CD4-positive, alpha-beta T cell treated with Interleukin-6 at 100 ng/mL for 8 hours (primary cell): ENCODE results near the gene ARHGAP19.
"Not testable (repeated sequence)": the region's sequence is repeated elsewhere in the genome, so short reads cannot be mapped to it uniquely, and the experiment has no call there.

Experiments used
- DNase-seq: peaks from one replicate; pipeline ENCODE4 v3.0.0-alpha.2; 2020; ENCODE audit warnings: mixed read lengths, low spot score

ARHGAP19 gene

DNA sequence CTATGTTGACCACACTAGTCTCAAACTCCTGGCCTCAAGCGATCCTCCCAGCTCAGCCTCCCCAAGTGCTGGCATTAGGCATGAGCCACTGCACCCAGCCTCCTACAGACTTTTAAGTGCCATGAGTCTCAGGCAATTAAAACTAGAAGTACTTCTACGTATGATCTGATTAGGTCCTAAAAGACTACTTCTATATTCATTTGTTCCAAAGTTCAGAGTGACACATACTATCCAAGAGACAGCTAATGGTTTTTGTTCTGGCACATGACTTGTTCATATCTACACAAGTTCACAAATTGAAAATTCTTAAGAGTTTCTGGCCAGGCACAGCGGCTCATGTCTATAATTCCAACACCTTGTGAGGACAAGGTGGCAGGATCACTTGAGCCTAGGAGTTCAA, 11.7 kb downstream of the ARHGAP19 start:
- DNase-seq = no peak

DNA sequence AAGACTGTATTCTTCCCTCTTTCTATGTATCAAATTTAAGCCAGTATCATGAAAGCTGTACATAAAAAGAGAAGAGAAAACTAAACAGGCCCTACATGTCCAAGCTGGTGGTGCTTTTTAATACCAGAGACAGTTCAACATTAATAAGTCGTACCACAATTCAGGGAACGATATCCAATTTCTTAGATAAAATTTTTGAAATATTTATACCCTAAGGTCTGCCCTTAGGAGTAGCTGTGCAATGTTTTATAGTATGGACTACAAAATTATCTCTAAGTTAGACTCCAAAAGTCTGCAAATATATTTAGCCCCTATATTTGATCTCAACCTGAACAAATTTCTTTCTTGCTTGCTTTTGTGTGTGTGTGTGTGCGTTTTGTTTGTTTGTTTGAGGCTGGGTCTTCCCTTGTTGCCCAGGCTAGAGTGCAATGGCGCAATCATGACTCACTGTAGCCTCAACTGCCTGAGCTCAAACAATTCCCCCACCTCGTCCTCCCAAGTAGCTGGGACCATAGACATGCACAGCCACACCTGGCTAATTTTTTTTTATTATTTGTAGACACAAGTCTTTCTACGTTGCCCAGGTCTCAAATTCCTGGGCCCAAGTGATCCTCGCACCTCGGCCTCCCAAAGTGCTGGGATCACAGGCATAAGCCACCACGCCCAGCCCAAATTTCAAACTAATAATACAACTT, 13.2 kb downstream of the ARHGAP19 start:
- DNase-seq = no peak

DNA sequence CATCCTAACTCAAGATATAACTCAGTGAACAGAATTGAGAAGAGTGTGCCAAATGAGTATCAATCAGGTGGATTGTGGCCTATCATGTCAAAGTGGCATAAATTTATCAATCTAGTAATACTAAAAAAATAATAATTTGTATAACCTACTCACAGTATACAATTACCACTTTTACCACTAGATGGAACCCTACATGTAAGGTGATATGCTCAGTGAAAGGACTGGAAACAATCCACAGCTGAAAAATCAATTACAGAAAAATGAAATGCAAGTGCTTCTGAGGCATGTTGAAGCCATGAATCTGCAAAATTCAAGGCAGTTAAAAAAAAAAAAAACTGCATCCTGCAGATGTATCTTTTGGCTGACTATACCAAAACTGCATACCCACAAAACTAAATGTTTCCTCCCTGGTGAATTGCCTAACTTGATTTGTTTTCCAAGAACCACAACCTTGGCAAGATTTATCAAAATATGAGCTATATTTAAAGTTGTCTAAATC, 13.9 kb downstream of the ARHGAP19 start:
- DNase-seq = peak; percentile 36

DNA sequence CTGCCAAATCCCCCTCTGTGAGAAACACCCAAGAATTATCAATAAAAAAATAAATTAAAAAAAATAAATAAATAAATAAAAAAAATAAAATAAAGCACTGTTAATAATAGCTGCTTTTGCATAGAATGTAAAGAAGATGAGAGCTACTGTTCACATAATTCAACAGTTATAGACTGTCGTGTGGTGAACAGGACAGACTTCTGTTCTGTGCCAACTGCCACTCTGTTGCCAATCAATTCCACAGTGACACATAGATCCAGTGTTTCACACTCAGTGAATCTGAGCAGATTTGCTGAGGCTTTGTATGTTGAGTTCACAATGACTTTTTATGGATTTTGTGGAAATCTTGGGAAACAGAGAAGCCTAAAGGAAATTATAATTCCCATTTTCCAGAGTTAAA, 14.9 kb downstream of the ARHGAP19 start:
- DNase-seq = no peak

DNA sequence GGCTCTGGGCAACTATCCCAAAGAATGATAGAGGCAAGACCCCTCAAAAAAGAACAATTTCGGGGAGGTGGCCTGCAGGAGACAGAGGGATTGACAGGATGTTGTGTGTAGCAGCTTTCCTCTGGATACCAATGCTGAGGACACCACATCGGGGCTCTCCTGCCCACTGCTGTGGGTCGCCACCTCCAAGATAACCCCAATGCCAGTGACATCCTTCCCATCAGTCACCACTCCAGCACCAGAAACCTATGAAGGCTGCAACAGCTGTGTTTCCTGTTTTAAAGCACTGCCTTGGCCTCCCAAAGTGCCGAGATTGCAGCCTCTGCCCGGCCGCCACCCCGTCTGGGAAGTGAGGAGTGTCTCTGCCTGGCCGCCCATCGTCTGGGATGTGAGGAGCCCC, 17.6 kb downstream of the ARHGAP19 start:
- no peak for DNase-seq

DNA sequence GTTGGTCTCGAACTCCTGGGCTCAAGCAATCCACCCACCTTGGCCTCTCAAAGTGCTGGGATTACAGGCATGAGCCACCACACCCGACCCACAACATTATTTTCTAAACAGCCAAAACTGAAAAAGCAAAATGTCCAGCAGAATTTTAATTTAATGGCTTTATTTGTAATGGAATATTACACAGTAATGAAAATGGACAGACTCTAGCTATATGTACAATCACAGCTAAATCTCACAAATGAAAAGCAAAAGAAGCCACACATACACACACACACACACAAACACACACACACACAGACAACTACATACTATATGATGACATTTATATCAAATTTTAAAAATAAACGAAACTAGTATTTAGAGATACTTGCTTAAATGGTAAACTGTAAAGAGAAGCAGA, 18.7 kb downstream of the ARHGAP19 start:
- no peak for DNase-seq

DNA sequence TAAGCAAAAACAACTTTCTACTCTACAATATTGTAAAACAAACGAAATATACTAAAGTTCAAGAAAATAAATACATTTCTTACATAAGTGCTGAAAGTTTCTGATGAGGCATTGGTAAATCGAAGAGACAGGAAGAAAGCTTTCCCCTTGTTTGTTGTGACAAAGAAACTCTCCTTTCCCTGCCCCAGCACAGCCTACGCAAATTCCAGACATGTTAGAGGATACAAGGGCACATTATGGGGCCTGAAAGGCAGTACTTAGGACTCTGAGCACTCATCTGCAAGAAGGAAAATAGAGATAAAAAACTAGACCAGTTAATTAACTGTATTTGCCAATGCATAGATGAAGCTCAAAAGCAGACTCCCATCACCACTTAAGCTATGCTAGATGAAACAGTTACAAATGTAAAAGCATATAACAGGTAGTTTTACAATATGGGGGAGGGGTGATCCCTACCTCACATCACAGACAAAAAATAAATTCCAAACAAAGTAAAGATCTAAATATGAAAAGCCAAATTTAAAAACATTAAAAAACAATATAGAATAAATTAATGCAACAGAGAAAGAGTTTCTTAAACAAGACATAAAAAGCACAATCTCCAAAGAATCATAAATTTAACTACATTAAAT, 21.8 kb downstream of the ARHGAP19 start:
- no peak for DNase-seq

DNA sequence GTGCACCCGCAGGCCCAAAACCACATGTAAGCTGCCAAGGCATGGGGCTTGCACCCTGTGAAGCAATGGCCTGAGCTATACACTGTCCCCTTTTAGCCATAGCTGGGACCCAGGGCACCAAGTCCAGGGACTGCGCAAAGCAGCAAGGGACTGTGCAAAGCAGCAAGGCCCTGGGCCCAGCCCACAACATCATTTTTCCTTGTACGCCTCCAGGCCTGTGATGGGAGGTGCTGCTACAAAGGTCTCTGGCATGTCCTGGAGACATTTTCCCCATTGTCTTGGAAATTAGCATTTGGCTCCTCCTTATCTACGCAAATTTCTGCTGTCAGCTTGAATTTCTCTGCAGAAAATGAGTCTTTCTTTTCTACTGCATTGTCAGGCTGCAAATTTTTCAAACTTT, 24.8 kb downstream of the ARHGAP19 start:
- no peak for DNase-seq

DNA sequence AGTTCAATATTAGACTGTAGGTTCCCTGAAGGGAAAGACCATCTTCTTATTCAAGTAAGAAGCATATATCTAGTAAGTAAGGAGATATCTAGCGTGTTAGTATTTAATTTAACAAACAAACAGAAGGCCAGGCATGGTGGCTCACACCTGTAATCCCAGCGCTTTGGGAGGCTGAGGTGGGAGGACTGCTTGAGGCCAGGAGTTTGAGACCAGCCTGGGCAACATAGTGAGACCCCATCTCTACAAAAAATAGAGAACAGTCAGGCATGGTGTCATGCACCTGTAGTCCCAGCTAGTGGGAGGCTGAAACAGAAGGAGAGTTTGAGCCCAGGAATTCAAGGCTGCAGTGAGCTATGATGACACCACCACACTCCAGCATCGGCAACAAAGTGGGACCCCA, 27.3 kb downstream of the ARHGAP19 start:
- DNase-seq = not testable (repeated sequence)

DNA sequence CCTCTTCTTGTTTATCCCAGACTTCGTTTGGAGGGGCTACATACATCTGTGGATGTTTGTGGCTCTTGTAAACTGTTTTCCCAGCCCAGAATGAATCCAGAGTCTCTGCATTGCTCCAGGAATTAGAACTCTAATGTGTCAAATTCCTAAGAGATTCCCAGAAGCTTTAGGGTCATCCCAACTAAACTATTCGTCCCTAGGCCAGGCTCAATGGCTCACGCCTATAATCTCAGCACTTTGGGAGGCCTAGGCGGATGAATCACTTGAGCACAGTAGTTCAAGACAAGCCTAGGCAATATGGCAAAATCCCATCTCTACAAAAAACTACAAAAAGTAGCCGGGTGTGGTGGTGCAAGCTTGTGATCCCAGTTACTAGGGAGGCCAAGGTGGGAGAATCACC, 28.5 kb downstream of the ARHGAP19 start:
- DNase-seq = no peak

DNA sequence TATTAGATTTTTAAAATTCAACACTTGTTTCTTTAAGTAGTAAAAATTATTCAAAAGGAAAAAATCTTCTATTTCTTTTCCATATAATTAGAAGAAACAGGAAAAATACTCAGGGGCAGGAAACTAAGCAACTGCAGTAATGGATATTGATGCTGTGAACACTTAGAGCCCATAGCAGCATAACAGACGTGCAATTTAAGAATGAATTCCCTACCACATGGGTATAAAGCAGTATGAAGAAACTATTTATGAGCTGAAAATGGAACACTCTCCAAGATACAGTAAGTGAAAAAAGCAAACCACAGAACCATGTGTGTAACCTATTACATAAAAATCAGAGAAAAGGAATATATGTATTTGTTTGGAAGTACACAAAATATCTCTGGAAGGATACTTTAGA, 30.8 kb downstream of the ARHGAP19 start:
- DNase-seq = no peak

DNA sequence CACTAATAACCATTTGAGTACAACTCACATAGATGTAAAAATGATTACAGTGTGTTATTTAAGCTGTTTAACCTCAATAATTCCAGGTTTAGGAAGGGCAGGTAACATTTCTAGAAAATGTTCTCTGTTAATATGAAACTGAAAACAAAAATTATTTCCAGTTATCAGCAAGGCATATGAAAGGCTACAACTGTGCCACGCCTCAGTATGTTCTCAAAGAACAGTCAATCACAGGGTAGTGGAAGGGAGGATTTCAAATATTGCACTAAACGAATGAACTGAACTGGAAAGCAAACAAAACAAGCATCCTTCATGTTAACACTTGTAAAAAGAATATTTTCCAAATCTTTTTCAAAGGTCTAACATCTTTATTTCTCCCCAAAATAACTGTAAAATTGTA, 31.3 kb downstream of the ARHGAP19 start:
- DNase-seq = no peak

DNA sequence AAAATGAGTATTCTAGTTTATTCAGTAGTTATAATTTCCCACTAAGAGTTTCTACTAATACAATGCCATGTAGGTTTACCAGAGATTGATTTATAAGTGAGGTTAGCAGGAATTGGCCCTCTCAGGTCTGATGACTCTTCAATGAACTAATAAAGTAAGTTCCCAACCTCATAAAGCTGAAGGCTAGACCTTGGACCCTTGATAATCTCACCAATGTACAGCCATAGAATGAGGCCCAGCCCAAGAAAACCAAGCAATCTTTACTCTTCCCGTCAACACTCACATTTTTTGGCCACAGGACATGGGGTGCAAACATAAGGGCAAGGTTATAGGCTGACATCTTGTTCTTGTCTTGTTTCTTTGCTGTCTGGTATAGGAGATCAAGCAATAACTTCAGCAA, 33.3 kb downstream of the ARHGAP19 start:
- no peak for DNase-seq

DNA sequence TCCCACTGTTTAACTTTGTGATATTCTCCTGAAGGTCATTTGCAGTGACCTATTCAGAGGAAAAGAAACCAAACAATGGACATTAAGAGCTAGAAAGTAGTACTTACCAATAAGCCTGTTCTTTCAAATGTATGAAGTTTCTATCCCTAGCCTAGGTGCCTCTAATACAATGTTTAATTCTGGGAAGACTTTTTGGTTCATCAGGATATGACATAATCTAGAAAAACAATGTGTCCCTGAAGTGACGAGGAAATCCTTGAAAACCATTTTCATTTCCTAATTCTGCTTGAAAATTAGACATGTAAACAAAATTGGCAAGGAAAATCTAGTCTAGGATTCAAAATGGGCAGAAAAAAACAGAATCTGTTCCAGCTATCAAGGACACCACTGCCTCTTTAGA, 36.1 kb downstream of the ARHGAP19 start:
- DNase-seq = no peak

DNA sequence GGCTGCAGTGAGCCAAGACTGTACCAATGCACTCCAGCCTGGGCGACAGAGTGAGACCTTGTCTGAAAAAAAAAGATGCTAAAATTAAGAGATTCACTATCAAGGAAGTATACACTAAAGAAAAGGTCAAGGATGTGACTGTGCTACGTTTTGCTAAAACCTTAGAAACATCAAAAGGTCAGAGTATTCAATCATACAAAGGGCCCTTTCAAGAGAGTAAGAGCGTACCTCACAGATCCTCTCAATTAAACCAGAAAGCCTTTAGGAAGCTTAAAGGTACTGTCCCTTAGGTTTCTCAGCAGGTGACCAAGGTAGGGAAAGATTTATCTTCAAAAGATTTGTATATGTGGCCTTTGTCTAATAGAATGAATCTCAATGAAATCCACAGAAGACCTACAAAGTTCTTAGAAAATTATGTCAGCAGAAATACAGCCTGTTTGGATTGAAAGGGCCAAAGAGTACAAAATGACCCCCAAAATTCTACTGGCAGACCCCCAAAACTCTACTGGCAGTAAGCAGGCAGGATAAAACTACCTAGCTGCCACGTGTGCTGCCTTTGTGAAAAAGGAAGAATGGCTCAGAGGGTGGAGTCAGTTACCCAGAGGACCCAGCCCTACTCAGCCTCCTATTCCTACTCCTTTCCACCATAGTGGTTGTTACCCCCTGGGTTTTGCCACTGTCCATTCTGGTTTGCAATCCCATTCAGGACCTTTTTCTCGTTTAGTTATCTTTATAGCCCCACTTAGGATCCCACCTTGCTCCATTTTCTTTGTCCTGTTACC, 36.7 kb downstream of the ARHGAP19 start:
- no peak for DNase-seq

DNA sequence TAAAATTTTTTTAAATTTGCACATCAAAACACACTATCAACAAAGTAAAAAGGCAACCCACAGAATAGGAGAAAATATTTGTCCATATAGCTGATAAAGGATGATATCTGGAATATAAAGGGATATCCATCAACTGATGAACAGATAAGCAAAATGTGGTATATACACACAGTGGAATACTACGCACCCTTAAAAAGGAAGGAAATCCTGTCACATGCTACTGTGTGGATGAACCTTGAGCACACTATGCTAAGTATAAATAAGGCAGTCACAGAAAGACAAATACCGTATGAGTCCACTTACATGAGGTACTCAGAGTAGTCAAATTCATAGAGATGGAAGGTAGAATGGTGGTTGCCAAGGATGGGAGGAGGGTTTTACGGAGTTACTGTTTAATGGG, 37.7 kb downstream of the ARHGAP19 start:
- no peak for DNase-seq

DNA sequence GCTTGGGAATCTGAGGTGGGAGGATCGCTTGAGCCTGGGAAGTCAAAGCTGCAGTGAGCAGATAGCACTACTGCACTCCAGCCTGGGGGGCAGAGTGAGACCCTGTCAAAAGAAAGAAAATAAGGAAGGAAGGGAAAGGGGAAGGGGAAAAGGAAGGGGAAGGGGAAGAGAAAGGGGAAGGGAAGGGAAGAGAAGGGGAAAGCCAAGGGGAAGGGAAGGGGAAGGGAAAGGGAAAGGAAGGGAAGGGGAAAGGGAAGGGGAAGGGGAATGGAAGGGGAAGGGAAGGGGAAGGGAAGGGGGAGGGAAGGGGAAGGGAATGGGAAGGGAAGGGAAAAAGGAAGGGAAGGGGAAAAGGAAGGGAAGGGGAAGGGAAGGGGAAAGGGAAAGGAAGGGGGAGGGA, 41.5 kb downstream of the ARHGAP19 start:
- no peak for DNase-seq

DNA sequence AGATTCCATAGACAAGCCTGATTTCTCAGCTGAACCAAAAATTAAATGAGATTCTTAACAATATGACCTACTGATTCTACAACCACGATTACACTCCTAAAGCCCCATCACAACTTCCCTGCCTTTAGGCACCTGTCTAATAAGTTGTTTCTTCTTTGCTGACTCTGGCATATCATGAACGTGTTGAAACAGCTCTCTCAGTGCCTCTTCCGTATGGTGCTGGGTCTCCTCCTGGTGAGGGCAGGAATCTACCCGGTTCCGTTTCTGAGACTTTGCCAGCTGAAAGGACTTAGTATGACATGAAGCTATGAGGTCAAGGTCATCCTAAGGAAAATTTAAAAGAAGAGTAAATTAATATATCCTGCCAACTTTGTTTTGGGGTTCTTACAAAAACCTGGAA, 48.6 kb downstream of the ARHGAP19 start:
- DNase-seq = no peak

DNA sequence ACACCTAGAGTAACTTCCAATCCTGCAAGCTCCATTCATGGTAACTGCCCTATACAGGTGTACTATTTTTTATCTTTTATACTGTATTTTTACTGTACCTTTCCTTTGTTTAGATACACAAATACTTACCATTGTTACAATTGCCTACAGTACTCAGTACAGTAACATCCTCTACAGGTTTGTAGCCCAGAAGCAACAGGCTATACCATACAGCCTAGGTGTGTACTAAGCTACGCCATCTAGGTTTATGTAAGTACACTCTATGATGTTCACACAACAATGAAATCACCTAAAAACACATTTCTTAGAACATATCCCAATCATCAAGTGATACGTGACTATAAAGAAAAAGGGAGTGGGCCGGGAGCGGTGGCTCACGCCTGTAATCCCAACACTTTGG, 53.6 kb downstream of the ARHGAP19 start:
- no peak for DNase-seq

DNA sequence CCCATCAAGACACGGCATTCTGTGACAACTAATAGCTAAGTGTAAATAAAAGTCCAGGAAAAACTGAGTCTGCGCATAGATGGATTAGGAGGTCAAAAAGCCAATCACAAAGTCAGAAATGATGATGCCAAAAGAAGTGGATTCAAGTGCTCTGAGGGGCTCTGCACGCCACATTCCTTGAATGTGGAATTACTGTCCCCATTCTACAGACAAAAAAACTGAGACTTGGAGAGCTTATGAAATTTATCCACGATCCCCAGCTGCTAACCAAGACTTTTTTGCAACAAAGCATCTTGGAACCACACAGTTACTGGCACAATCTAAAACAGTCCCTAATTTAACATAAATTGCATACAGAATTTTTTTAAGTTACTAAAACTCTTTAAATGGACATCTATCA, 57.1 kb downstream of the ARHGAP19 start:
- no peak for DNase-seq

DNA sequence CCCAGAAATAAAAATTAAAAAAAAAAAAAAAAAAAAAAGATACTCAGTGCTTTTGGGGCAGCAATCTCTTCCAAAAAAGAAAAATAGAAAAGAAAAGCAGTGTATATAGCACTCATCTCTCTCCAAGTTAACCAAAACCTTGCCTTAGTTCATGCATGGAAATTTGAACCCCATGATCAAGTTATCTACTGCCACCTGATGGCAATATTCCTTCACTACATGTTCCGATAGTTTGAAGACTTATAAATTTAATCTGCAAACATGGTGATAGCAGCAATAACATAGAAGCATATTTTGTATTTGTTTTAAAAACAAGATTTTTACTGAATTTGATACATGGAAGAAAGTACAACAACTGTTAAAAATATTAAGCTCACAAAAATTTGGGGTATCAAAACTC, 58.0 kb downstream of the ARHGAP19 start:
- no peak for DNase-seq

DNA sequence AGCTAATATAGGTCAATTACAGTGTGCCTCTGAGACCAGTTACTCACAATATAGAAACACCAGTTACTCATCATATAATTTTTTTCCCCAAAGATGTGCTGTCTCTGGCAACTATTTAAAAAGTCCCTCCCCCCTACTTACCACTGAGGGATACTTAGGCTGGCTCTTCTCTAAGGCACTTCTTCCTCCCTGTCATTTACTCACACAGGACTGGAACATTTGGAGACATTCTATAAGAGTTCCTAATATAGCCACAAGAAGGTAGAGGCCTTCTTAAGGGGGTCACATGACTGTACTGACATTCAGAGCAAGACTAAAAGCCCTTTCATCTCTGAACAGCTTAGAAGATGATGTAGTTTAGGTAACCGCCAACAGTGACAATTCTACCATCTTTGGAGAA, 62.3 kb downstream of the ARHGAP19 start:
- DNase-seq = no peak

DNA sequence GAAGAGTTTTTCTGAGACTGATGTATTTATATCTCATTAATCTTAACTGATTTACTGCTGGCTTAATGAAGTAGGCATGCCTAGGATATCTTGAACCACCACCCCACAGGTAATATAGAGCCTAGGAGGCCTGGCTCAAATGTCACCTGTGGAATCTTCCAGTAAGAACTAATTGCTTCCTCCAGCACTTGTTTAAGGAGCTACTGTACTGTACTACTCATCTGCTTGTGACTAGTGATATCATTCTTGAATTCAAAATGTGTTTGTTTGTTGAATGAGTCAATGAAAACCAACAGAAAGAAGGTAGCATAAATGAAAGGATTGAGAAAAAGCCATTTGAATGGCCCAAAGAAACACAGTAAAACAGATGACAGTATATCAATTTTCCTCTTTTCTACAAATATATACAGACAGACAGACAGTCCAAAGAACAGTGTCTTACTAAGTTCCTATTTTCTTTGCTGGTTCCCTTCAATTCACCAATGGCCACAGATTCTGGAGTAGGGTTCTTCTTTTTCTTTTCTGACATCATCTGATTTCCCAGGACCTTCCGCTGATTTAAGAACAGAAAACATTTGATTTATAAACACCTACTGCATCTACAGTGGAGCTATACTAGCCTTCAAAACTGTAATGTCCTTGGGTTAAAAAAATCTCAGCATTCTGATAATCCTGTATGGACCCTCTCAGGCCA, 63.0 kb downstream of the ARHGAP19 start:
- no peak for DNase-seq
